H9 (cell line): ENCODE results near the gene GALNT17. TPM values are rescaled to one million over a fixed set of nuclear protein-coding genes. Genes with fewer than 3 reads are reported as not detected.

ENCODE experiments used
- DNase-seq: peaks from one replicate; pipeline ENCODE4 v3.0.0-alpha.2; 2017
- H2AFZ ChIP-seq: one replicate; pipeline ENCODE4 v1.6.1; 2013; ENCODE audit warnings: mild to moderate bottlenecking, low read length, control low read depth, moderate library complexity
- H2AK5ac ChIP-seq: 2 replicates; pipeline ENCODE4 v1.6.1; 2013; ENCODE audit warnings: low read length, control low read depth, mixed read lengths; ENCODE audit not compliant: insufficient read length
- H2BK120ac ChIP-seq: one replicate; pipeline ENCODE4 v1.6.1; 2013; ENCODE audit warnings: low read depth, mild to moderate bottlenecking, low read length, control low read depth, inconsistent platforms; ENCODE audit not compliant: poor library complexity, severe bottlenecking
- H2BK12ac ChIP-seq: 2 replicates; pipeline ENCODE4 v1.6.1; 2013; ENCODE audit warnings: low read length, control low read depth, mixed read lengths, low read depth; ENCODE audit not compliant: insufficient read length
- H2BK15ac ChIP-seq: 2 replicates; pipeline ENCODE4 v1.6.1; 2013; ENCODE audit warnings: low read depth, low read length, control low read depth
- H2BK20ac ChIP-seq: one replicate; pipeline ENCODE4 v1.6.1; 2013; ENCODE audit warnings: low read depth, mild to moderate bottlenecking, low read length, control low read depth, inconsistent platforms; ENCODE audit not compliant: poor library complexity, severe bottlenecking
- H2BK5ac ChIP-seq: 2 replicates; pipeline ENCODE4 v1.6.1; 2013; ENCODE audit warnings: low read length, control low read depth, mixed read lengths; ENCODE audit not compliant: insufficient read length
- H3K14ac ChIP-seq: 2 replicates; pipeline ENCODE4 v1.6.1; 2013; ENCODE audit warnings: low read length, control low read depth; ENCODE audit not compliant: insufficient read depth
- H3K18ac ChIP-seq: 2 replicates; pipeline ENCODE4 v1.6.1; 2013; ENCODE audit warnings: low read depth, mild to moderate bottlenecking, mixed read lengths, low read length, control low read depth; ENCODE audit not compliant: insufficient read length
- H3K23ac ChIP-seq: 2 replicates; pipeline ENCODE4 v1.6.1; 2013; ENCODE audit warnings: low read length, control low read depth, mixed read lengths, low read depth; ENCODE audit not compliant: insufficient read length
- H3K23me2 ChIP-seq: 2 replicates; pipeline ENCODE4 v1.6.1; 2013; ENCODE audit warnings: low read depth, mild to moderate bottlenecking, mixed read lengths, low read length, control low read depth; ENCODE audit not compliant: insufficient read length, poor library complexity, severe bottlenecking
- H3K27ac ChIP-seq: 2 replicates; pipeline ENCODE4 v1.5.1; 2013; ENCODE audit warnings: low read length, control low read depth, mixed read lengths, low read depth; ENCODE audit not compliant: insufficient read length
- H3K27me3 ChIP-seq: 2 replicates; pipeline ENCODE4 v1.6.1; 2013; ENCODE audit warnings: low read length, control low read depth, inconsistent platforms; ENCODE audit not compliant: insufficient read depth
- H3K4ac ChIP-seq: 2 replicates; pipeline ENCODE4 v1.6.1; 2013; ENCODE audit warnings: low read depth, mild to moderate bottlenecking, control low read depth, inconsistent platforms, low read length, moderate library complexity
- H3K4me1 ChIP-seq: 2 replicates; pipeline ENCODE4 v1.6.1; 2013; ENCODE audit warnings: low read length, control low read depth, inconsistent platforms; ENCODE audit not compliant: insufficient read depth
- H3K4me2 ChIP-seq: 2 replicates; pipeline ENCODE4 v1.6.1; 2013; ENCODE audit warnings: low read length, control low read depth, mixed read lengths; ENCODE audit not compliant: insufficient read length, insufficient read depth
- H3K56ac ChIP-seq: 2 replicates; pipeline ENCODE4 v1.6.1; 2013; ENCODE audit warnings: low read depth, mild to moderate bottlenecking, mixed read lengths, low read length, control low read depth; ENCODE audit not compliant: insufficient read length
- H3K79me1 ChIP-seq: 2 replicates; pipeline ENCODE4 v1.6.1; 2013; ENCODE audit warnings: low read depth, mild to moderate bottlenecking, moderate library complexity, low read length, control low read depth, inconsistent platforms; ENCODE audit not compliant: insufficient read depth, poor library complexity, severe bottlenecking
- H3K79me2 ChIP-seq: 2 replicates; pipeline ENCODE4 v1.6.1; 2013; ENCODE audit warnings: low read length, control low read depth, inconsistent platforms; ENCODE audit not compliant: insufficient read depth
- H3K9ac ChIP-seq: 2 replicates; pipeline ENCODE4 v1.6.1; 2013; ENCODE audit warnings: low read length, control low read depth, mixed read lengths; ENCODE audit not compliant: insufficient read length; ENCODE audit errors: extremely low read depth
- H3K9me3 ChIP-seq: one replicate; pipeline ENCODE4 v1.6.1; 2013; ENCODE audit warnings: low read depth, low read length, inconsistent platforms; ENCODE audit not compliant: control insufficient read depth
- H3T11ph ChIP-seq: one replicate; pipeline ENCODE4 v1.6.1; 2013; ENCODE audit warnings: mild to moderate bottlenecking, low read length, control low read depth, inconsistent platforms
- H4K20me1 ChIP-seq: one replicate; pipeline ENCODE4 v1.6.1; 2013; ENCODE audit not compliant: control insufficient read depth, insufficient read length, insufficient read depth
- H4K5ac ChIP-seq: 2 replicates; pipeline ENCODE4 v1.6.1; 2013; ENCODE audit warnings: low read depth, mild to moderate bottlenecking, mixed read lengths, low read length, control low read depth; ENCODE audit not compliant: insufficient read length
- H4K8ac ChIP-seq: replicated peaks from 2 replicates; pipeline ENCODE4 v1.6.1; 2013; ENCODE audit warnings: low read length, control low read depth, mixed read lengths, low read depth; ENCODE audit not compliant: insufficient read length
- H4K91ac ChIP-seq: 2 replicates; pipeline ENCODE4 v1.6.1; 2013; ENCODE audit warnings: low read depth, mild to moderate bottlenecking, moderate library complexity, mixed read lengths, low read length, control low read depth; ENCODE audit not compliant: insufficient read length
- H3K27ac Mint-ChIP-seq, 3 experiments: 2 replicates in 2 of 3; 3 replicates in 1 of 3; pipeline ENCODE4 v1.8.0; 2020 to 2021; ENCODE audit warnings: mixed read lengths in 3 of 3, mild to moderate bottlenecking in 1 of 3, moderate library complexity in 1 of 3
- H3K27me3 Mint-ChIP-seq: 2 replicates; pipeline ENCODE4 v1.8.0; 2021; ENCODE audit warnings: low read depth, mild to moderate bottlenecking, moderate library complexity, mixed read lengths
- H3K36me3 Mint-ChIP-seq, 3 experiments: 2 replicates in 2 of 3; 3 replicates in 1 of 3; pipeline ENCODE4 v1.8.0; 2020 to 2021; ENCODE audit warnings: low read depth in 3 of 3, mixed read lengths in 3 of 3; ENCODE audit not compliant: insufficient read depth in 1 of 3
- H3K4me1 Mint-ChIP-seq, 2 experiments: 2 replicates each; pipeline ENCODE4 v1.8.0; 2020; ENCODE audit warnings: mixed read lengths in 2 of 2
- H3K4me3 Mint-ChIP-seq, 2 experiments: 2 replicates in 1 of 2; 3 replicates in 1 of 2; pipeline ENCODE4 v1.8.0; 2020 to 2021; ENCODE audit warnings: mild to moderate bottlenecking in 2 of 2, mixed read lengths in 2 of 2, moderate library complexity in 1 of 2
- H3K9me3 Mint-ChIP-seq, 2 experiments: 2 replicates in 1 of 2; 3 replicates in 1 of 2; pipeline ENCODE4 v1.8.0; 2020; ENCODE audit warnings: mild to moderate bottlenecking in 2 of 2, mixed read lengths in 2 of 2, moderate library complexity in 1 of 2
- WGBS: extraction: QIAGEN DNeasy Blood & Tissue Kit; methylation state at CpG from one replicate; pipeline ENCODE4 v1.1.7; 2013; ENCODE audit warnings: missing lambda C conversion rate, low lambda C conversion rate, mixed read lengths; ENCODE audit not compliant: insufficient read length; ENCODE audit errors: extremely low coverage; 5-methylcytosine and 5-hydroxymethylcytosine counted together
- total RNA-seq: library from RNA; stranded (reverse); gene quantifications from 2 replicates; pipeline ENCODE4 v1.2.1, GENCODE V29; 2021
- TF ChIP-seq, protein P1 (sequence below): fragments of 200-600 bp; sonication (generic); conservative IDR thresholded peaks from 3 replicates; pipeline ENCODE4 v1.8.0; 2021; ENCODE audit warnings: antibody characterized with exemption, mild to moderate bottlenecking

GALNT17 gene
- total RNA-seq, 1 experiment from 2014 or later: 43.2 TPM

- H3K4me1 Mint-ChIP-seq: peaks cover 14 to 20% of the 10 kb centered on the region in 2 experiments
- H3K27me3 Mint-ChIP-seq: no peaks in the 10 kb centered on the region; the same call in 1 of the 2 replicates
- Histone ChIP-seq H3K27ac (no peak overlapping the region), H3K9me3 (no peaks in the 10 kb centered on the region), H2BK12ac (no peak overlapping the region), H3K27me3 (no peaks in the 10 kb centered on the region), H3T11ph (no peak overlapping the region), H3K4ac (no peak overlapping the region), H4K91ac (no peak overlapping the region), H3K79me1 (no peaks in the 10 kb centered on the region), H3K56ac (no peak overlapping the region), H2AK5ac (no peak overlapping the region), H3K14ac (no peak overlapping the region), H2BK5ac (no peak overlapping the region), H2AFZ (no peak overlapping the region), H3K4me2 (peak overlapping the region; percentile 29), H4K20me1 (no peaks in the 10 kb centered on the region), H2BK20ac (no peak overlapping the region), H3K18ac (no peak overlapping the region), H3K23ac (no peak overlapping the region), H3K9ac (no peak overlapping the region), H3K23me2 (peaks cover 3% of the 10 kb centered on the region), H2BK15ac (no peak overlapping the region), H3K4me1 (no peaks in the 10 kb centered on the region; the same call in 1 of the 2 replicates), H2BK120ac (no peak overlapping the region), H3K79me2 (no peaks in the 10 kb centered on the region), H4K5ac (no peak overlapping the region), H4K8ac (no peak overlapping the region)
- peaks cover 0 to 22% (median 8%) of the 10 kb centered on the region in 3 experiments; a peak in 5 of 7 replicates for H3K36me3 Mint-ChIP-seq
- H3K9me3 Mint-ChIP-seq: peaks cover 8 to 15% of the 10 kb centered on the region in 2 experiments
- TF ChIP-seq, protein P1, sequence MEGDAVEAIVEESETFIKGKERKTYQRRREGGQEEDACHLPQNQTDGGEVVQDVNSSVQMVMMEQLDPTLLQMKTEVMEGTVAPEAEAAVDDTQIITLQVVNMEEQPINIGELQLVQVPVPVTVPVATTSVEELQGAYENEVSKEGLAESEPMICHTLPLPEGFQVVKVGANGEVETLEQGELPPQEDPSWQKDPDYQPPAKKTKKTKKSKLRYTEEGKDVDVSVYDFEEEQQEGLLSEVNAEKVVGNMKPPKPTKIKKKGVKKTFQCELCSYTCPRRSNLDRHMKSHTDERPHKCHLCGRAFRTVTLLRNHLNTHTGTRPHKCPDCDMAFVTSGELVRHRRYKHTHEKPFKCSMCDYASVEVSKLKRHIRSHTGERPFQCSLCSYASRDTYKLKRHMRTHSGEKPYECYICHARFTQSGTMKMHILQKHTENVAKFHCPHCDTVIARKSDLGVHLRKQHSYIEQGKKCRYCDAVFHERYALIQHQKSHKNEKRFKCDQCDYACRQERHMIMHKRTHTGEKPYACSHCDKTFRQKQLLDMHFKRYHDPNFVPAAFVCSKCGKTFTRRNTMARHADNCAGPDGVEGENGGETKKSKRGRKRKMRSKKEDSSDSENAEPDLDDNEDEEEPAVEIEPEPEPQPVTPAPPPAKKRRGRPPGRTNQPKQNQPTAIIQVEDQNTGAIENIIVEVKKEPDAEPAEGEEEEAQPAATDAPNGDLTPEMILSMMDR: peak; percentile 99
- peak overlapping the region in 2 of 3 experiments; percentile 39 to 70; a peak in 2 of 7 replicates for H3K27ac Mint-ChIP-seq
- DNase-seq: peak; percentile 94
- H3K4me3 Mint-ChIP-seq: peak overlapping the region; percentile 53 to 74
- no CpG with 5 or more reads among the region's 29 CpGs for WGBS
Observed at GRCh38 chr7:71733107-71733870, 601.3 kb downstream of the GALNT17 start.
